HEK293T (cell line): ENCODE results near the gene DHFR.

Experiments used
- CTCF ChIA-PET: fragments of 350-600 bp; formaldehyde crosslinking; extraction: SDS; loops from one replicate; lab custom pipeline; 2021; ENCODE audit warnings: antibody characterized with exemption, inconsistent platforms; lab: Yijun Ruan, JAX
- POLR2A ChIA-PET: fragments of 350-600 bp; formaldehyde crosslinking; extraction: SDS; loops from one replicate; lab custom pipeline; 2020; ENCODE audit warnings: antibody characterized with exemption, inconsistent platforms; lab: Yijun Ruan, JAX
- DNase-seq: peaks from one replicate; pipeline ENCODE4 v3.0.0; 2012; ENCODE audit warnings: mixed read lengths; ENCODE audit errors: extremely low spot score
- ARNT ChIP-seq: fragments of 450-650 bp; IDR thresholded peaks from 2 replicates; pipeline ENCODE4 v1.6.1; 2017; ENCODE audit warnings: mild to moderate bottlenecking
- BHLHE40 ChIP-seq: fragments of 450-650 bp; IDR thresholded peaks from 2 replicates; pipeline ENCODE4 v1.6.1; 2016; ENCODE audit warnings: mild to moderate bottlenecking, moderate library complexity, borderline replicate concordance
- CTBP1 ChIP-seq: fragments of 450-650 bp; IDR thresholded peaks from 2 replicates; pipeline ENCODE4 v1.6.1; 2016; ENCODE audit warnings: borderline replicate concordance
- ELF4 ChIP-seq: fragments of 450-650 bp; IDR thresholded peaks from 2 replicates; pipeline ENCODE4 v1.6.1; 2017; ENCODE audit warnings: antibody characterized with exemption
- FOXA1 ChIP-seq: fragments of 450-650 bp; IDR thresholded peaks from 2 replicates; pipeline ENCODE4 v1.6.1; 2016; ENCODE audit warnings: mild to moderate bottlenecking
- FOXK2 ChIP-seq: fragments of 450-650 bp; IDR thresholded peaks from 2 replicates; pipeline ENCODE4 v1.6.1; 2016; ENCODE audit warnings: mild to moderate bottlenecking
- FOXM1 ChIP-seq: fragments of 450-650 bp; IDR thresholded peaks from 2 replicates; pipeline ENCODE4 v1.6.1; 2017; ENCODE audit warnings: mild to moderate bottlenecking, borderline replicate concordance
- HDGF ChIP-seq: fragments of 450-650 bp; IDR thresholded peaks from 2 replicates; pipeline ENCODE4 v1.6.1; 2017; ENCODE audit warnings: antibody characterized with exemption, borderline replicate concordance
- L3MBTL2 ChIP-seq: fragments of 450-650 bp; conservative IDR thresholded peaks from 2 replicates; pipeline ENCODE4 v1.6.1; 2016; ENCODE audit warnings: mild to moderate bottlenecking
- LEF1 ChIP-seq: fragments of 450-650 bp; IDR thresholded peaks from 2 replicates; pipeline ENCODE4 v1.6.1; 2017; ENCODE audit warnings: mild to moderate bottlenecking, borderline replicate concordance
- NFRKB ChIP-seq: fragments of 450-650 bp; IDR thresholded peaks from 2 replicates; pipeline ENCODE4 v1.6.1; 2016; ENCODE audit warnings: mild to moderate bottlenecking, moderate library complexity
- SP1 ChIP-seq: fragments of 450-650 bp; IDR thresholded peaks from 2 replicates; pipeline ENCODE4 v1.6.1; 2017
- SUZ12 ChIP-seq: fragments of 450-650 bp; IDR thresholded peaks from 2 replicates; pipeline ENCODE4 v1.6.1; 2016; ENCODE audit warnings: mild to moderate bottlenecking
- TARDBP ChIP-seq: fragments of 450-650 bp; IDR thresholded peaks from 2 replicates; pipeline ENCODE4 v1.6.1; 2016
- ZNF384 ChIP-seq: fragments of 450-650 bp; IDR thresholded peaks from 2 replicates; pipeline ENCODE4 v1.6.1; 2016
- TF ChIP-seq, protein P1 (sequence below): fragments of 450-650 bp; IDR thresholded peaks from 2 replicates; pipeline ENCODE4 v1.6.1; 2016

Gene DHFR

DNA sequence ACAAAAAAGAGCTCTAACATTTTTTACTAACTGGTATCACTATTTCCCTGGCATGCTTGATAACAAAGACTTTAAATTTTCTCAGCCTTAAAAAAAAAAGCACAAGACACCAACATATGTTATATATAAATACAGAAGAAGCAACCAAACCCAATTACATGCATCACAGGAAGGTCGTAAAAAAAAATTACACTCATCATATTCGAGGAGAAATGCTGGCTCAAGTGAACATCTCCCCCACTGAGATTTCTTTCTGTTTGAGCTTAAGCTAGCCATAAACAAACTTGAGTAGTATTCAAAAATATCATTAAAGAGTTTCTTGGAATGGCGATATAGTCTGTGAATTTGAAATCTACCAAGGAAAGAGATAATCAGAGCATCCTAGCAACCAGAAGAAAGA is 7.9 kb downstream of the DHFR start:
- no peak for TF ChIP-seq CTBP1
- no peak for TF ChIP-seq SP1
- no peak for TF ChIP-seq FOXM1
- no peak for TF ChIP-seq BHLHE40
- TF ChIP-seq SUZ12: no peak
- TF ChIP-seq TARDBP: no peak
- TF ChIP-seq, protein P1, sequence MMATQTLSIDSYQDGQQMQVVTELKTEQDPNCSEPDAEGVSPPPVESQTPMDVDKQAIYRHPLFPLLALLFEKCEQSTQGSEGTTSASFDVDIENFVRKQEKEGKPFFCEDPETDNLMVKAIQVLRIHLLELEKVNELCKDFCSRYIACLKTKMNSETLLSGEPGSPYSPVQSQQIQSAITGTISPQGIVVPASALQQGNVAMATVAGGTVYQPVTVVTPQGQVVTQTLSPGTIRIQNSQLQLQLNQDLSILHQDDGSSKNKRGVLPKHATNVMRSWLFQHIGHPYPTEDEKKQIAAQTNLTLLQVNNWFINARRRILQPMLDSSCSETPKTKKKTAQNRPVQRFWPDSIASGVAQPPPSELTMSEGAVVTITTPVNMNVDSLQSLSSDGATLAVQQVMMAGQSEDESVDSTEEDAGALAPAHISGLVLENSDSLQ: no peak
- no peak for TF ChIP-seq FOXK2
- no peak for TF ChIP-seq ZNF384
- no peak for TF ChIP-seq LEF1
- TF ChIP-seq L3MBTL2: no peak
- no peak for TF ChIP-seq NFRKB
- TF ChIP-seq ELF4: no peak
- no peak for TF ChIP-seq FOXA1
- no peak for TF ChIP-seq ARNT
- no peak for TF ChIP-seq HDGF
- POLR2A ChIA-PET: no interaction called here
- CTCF ChIA-PET: interaction anchor here (0.6 to 1.3 kb wide), 3 partner anchors 25 to 167 kb away, joined by 4 read pairs; no protein-coding TSS in a partner anchor
- DNase-seq: no peak

DNA sequence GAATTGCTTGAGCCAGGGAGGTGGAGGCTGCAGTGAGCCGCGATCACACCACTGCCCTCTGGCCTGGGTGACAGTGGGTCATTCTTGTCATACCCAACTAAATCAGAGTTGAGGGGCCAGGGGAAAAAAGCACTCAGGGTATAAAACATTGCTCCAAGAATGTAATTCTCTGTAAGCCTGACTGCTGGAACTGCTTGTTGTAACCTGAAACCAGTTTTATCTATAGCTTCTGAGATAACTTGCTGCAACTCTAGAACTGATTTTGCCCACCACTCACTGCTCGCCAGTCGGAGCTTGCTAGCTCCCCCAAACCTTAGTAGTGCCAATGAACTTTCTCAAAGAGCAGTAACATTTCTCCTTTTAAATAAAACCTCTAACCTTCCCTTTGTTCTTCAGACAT is 9.9 kb downstream of the DHFR start:
- no peak for TF ChIP-seq LEF1
- TF ChIP-seq SUZ12: no peak
- no peak for TF ChIP-seq HDGF
- no peak for TF ChIP-seq ARNT
- no peak for TF ChIP-seq TARDBP
- TF ChIP-seq FOXM1: no peak
- no peak for TF ChIP-seq NFRKB
- no peak for TF ChIP-seq FOXA1
- TF ChIP-seq, protein P1: no peak
- TF ChIP-seq FOXK2: no peak
- TF ChIP-seq L3MBTL2: no peak
- TF ChIP-seq ELF4: no peak
- TF ChIP-seq BHLHE40: no peak
- no peak for TF ChIP-seq ZNF384
- TF ChIP-seq SP1: no peak
- no peak for TF ChIP-seq CTBP1
- CTCF ChIA-PET: no interaction called here
- DNase-seq: no peak
- POLR2A ChIA-PET: interaction anchor here (1.2 kb wide), 1 partner anchor 9 kb away, joined by 4 read pairs; no protein-coding TSS in a partner anchor

DNA sequence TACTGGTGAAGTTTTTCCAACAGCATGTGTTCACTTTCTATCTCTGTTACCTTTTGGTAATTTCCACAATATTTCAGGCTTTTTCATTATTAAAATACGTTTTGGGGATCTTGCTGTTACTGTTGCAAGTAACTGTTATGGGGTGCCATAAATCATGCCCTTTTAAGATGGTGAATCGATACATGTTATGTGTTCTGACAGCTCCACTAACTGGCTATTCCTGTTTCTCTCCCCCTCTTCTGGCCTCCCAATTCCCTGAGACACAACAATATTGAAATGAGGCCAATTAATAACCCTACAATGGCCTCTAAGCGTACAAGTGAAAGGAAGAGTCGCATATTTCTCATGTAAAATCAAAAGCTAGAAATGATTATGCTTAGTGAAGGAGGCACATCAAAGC is 13.4 kb downstream of the DHFR start:
- POLR2A ChIA-PET: no interaction called here
- no peak for DNase-seq
- no peak for TF ChIP-seq FOXK2
- CTCF ChIA-PET: no interaction called here

DNA sequence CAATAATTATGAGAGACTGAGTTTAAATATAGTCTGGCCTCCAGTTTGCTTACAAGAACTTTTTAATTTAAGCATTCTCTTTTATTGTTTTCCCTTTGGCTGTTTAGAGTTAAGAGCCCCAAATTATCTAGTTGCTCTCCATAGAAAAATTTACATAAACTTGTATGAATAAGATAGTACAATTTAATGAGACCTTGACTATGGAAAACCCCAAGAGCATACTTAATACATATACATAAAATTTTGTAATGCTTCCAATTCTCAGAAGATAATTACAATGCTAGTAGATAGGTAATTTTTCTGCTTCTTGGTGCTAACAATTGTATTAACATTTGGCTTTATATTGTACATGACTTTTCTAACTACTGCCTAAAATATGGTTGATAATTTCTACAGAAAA is 20.6 kb downstream of the DHFR start:
- CTCF ChIA-PET: no interaction called here
- no peak for TF ChIP-seq CTBP1
- POLR2A ChIA-PET: no interaction called here
- DNase-seq: no peak

DNA sequence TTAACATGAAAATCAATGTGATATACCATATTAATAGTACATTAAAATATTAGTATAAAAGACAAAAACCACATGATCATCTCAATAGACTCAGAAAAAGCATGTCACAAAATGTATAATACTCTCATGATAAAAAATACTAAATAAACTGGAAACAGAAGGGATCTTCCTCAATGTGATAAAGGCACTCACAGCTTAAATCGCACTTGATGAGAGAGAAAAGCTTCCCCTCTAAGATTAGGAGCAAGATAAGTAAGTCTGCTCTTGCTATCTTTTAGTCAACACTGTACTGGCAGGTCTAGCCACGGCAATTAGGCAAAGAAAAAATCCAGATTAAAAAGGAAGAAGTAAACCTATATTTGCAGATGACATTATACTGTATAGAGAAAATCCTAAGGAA is 22.1 kb downstream of the DHFR start:
- CTCF ChIA-PET: no interaction called here
- POLR2A ChIA-PET: no interaction called here
- no peak for DNase-seq
- TF ChIP-seq LEF1: no peak
- TF ChIP-seq NFRKB: no peak
- no peak for TF ChIP-seq ELF4
- no peak for TF ChIP-seq HDGF
- TF ChIP-seq ARNT: no peak
- TF ChIP-seq SUZ12: no peak
- no peak for TF ChIP-seq SP1
- no peak for TF ChIP-seq FOXM1
- TF ChIP-seq ZNF384: no peak
- TF ChIP-seq BHLHE40: no peak
- no peak for TF ChIP-seq CTBP1
- TF ChIP-seq L3MBTL2: no peak
- no peak for TF ChIP-seq FOXA1
- no peak for TF ChIP-seq TARDBP

DNA sequence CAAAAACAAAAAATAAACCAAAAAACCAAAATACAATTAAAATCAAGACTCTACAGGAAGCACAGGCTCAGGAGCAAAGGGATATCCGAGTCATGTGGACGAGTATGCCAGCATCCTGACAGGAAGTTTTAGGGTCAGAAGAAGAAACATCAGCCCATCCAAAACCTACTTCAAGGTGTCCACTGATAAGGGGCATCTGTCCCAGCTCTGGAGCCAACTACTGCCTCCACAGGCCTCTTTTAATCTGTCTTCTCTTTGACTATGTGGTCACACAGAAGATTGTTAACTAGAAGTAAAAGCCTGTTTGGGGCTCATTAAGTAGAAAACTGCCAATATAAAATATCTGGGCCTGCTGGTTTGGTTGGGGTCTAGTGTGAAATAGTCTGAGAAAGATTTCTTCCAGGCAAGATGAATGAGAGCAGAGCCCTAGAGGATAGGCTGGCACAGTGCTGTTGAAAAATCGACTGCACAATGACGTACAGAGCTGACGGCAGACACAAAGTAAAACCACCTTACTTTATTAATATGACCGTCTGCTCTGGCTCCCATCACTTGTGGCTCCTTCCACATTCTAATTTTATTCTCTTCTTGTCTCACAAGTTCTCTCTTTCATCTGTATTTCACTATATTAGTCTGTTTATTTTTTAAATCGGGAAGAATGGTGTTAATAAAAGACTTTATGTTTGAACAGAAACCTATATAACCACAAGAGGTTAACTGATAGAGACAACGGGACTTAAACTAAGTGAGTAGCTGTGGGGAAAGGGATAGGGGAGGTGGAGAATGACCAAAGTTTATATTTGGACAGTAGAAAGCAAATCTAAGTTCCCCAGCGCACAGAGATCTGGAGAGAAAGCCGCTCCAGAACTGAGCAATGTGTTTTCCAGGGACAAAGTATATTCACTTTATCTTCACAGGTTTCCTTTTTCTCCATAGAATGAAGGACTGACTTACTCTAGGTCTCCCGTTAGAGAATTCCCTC is 23.2 kb downstream of the DHFR start:
- ChIA-PET POLR2A (no interaction called here), CTCF (no interaction called here)
- no peak for DNase-seq
- TF ChIP-seq FOXM1 (no peak), ZNF384 (no peak), CTBP1 (no peak), FOXK2 (no peak), ARNT (no peak), ELF4 (no peak), BHLHE40 (no peak), FOXA1 (no peak), NFRKB (no peak), TARDBP (no peak)
- TF ChIP-seq, protein P1: no peak
